ENCODE results near the gene CPA2.
"Not testable (repeated sequence)": the region's sequence is repeated elsewhere in the genome, so short reads cannot be mapped to it uniquely, and the experiment has no call there.

The CPA2 gene

GRCh38 chr7:130226333-130226732 is 40.3 kb upstream of the CPA2 start:
- no peak for DNase-seq (ENCODE audit: low spot score)
- no peak for TF ChIP-seq CTCF (IDR thresholded peaks at IDR 0.05; ENCODE audit: extremely low read depth, insufficient read depth, missing control alignments)
- in situ Hi-C loops (cut with MboI; ENCODE audit: low pct_unique_long_range_greater_than_20kb, low sequenced_read_pairs, unreplicated experiment): no loop called here

GRCh38 chr7:130227883-130228575 is 38.6 kb upstream of the CPA2 start:
- in situ Hi-C loops (cut with MboI; ENCODE audit: low pct_unique_long_range_greater_than_20kb, low sequenced_read_pairs, unreplicated experiment): no loop called here
- TF ChIP-seq CTCF (IDR thresholded peaks at IDR 0.05; ENCODE audit: extremely low read depth, insufficient read depth, missing control alignments): no peak
- no peak for DNase-seq (ENCODE audit: low spot score)

- no peak for TF ChIP-seq CTCF (IDR thresholded peaks at IDR 0.05; ENCODE audit: extremely low read depth, insufficient read depth, missing control alignments)
- in situ Hi-C loops (cut with MboI; ENCODE audit: low pct_unique_long_range_greater_than_20kb, low sequenced_read_pairs, unreplicated experiment): no loop called here
- no peak for DNase-seq (ENCODE audit: low spot score)
These were observed 37.7 kb upstream of the CPA2 start for GRCh38 chr7:130228840-130229502.

GRCh38 chr7:130229981-130230380 is 36.7 kb upstream of the CPA2 start:
- in situ Hi-C loops (cut with MboI; ENCODE audit: low pct_unique_long_range_greater_than_20kb, low sequenced_read_pairs, unreplicated experiment); DNase-seq (ENCODE audit: low spot score): not testable (repeated sequence)

GRCh38 chr7:130231792-130232191 is 34.9 kb upstream of the CPA2 start:
- TF ChIP-seq CTCF (IDR thresholded peaks at IDR 0.05; ENCODE audit: extremely low read depth, insufficient read depth, missing control alignments): no peak
- no peak for DNase-seq (ENCODE audit: low spot score)
- in situ Hi-C loops (cut with MboI; ENCODE audit: low pct_unique_long_range_greater_than_20kb, low sequenced_read_pairs, unreplicated experiment): no loop called here

GRCh38 chr7:130232209-130232608 is 34.5 kb upstream of the CPA2 start:
- TF ChIP-seq CTCF (IDR thresholded peaks at IDR 0.05; ENCODE audit: extremely low read depth, insufficient read depth, missing control alignments): no peak
- no peak for DNase-seq (ENCODE audit: low spot score)
- in situ Hi-C loops (cut with MboI; ENCODE audit: low pct_unique_long_range_greater_than_20kb, low sequenced_read_pairs, unreplicated experiment): no loop called here

GRCh38 chr7:130234078-130234477 is 32.6 kb upstream of the CPA2 start:
- in situ Hi-C loops (cut with MboI; ENCODE audit: low pct_unique_long_range_greater_than_20kb, low sequenced_read_pairs, unreplicated experiment): no loop called here
- DNase-seq (ENCODE audit: low spot score): no peak
- TF ChIP-seq CTCF (IDR thresholded peaks at IDR 0.05; ENCODE audit: extremely low read depth, insufficient read depth, missing control alignments): no peak

- DNase-seq (ENCODE audit: low spot score); in situ Hi-C loops (cut with MboI; ENCODE audit: low pct_unique_long_range_greater_than_20kb, low sequenced_read_pairs, unreplicated experiment): not testable (repeated sequence)
These were observed 30.3 kb upstream of the CPA2 start for GRCh38 chr7:130236361-130236760.

Measured in GM13977 (cell line).